Karpas-422 (cell line): ENCODE data around the gene PI4KA. TPM values are rescaled to one million over a fixed set of nuclear protein-coding genes. Genes with fewer than 3 reads are reported as not detected.
"Not testable (repeated sequence)": the region's sequence is repeated elsewhere in the genome, so short reads cannot be mapped to it uniquely, and the experiment has no call there.

ENCODE experiments used
- DNase-seq: peaks from one replicate; pipeline ENCODE4 v3.0.0-alpha.2; 2015
- H2AFZ ChIP-seq: fragments of 200-600 bp; sonication (generic); 2 replicates; pipeline ENCODE4 v1.6.1; 2014; ENCODE audit warnings: antibody characterized with exemption, low read length, mixed read lengths
- H3K27ac ChIP-seq: fragments of 200-600 bp; sonication (generic); 2 replicates; pipeline ENCODE4 v1.5.1; 2014; ENCODE audit warnings: mild to moderate bottlenecking, low read length, moderate library complexity
- H3K27me3 ChIP-seq: fragments of 200-600 bp; sonication (generic); 2 replicates; pipeline ENCODE4 v1.6.1; 2014; ENCODE audit warnings: low read length, mixed read lengths
- H3K36me3 ChIP-seq: fragments of 200-600 bp; sonication (generic); 2 replicates; pipeline ENCODE4 v1.6.1; 2014; ENCODE audit warnings: low read length, mixed read lengths; ENCODE audit not compliant: insufficient read depth
- H3K4me1 ChIP-seq: fragments of 200-600 bp; sonication (generic); 2 replicates; pipeline ENCODE4 v1.6.1; 2014; ENCODE audit warnings: mild to moderate bottlenecking, low read length, mixed read lengths
- H3K4me2 ChIP-seq: fragments of 200-600 bp; sonication (generic); 2 replicates; pipeline ENCODE4 v1.6.1; 2014; ENCODE audit warnings: low read length, low read depth, mild to moderate bottlenecking; ENCODE audit not compliant: poor library complexity, severe bottlenecking
- H3K4me3 ChIP-seq: fragments of 200-600 bp; sonication (generic); 2 replicates; pipeline ENCODE4 v1.5.1; 2014; ENCODE audit warnings: mild to moderate bottlenecking, antibody characterized with exemption, low read length, mixed read lengths
- H3K79me2 ChIP-seq: fragments of 200-600 bp; sonication (generic); 2 replicates; pipeline ENCODE4 v1.6.1; 2014; ENCODE audit warnings: mild to moderate bottlenecking, low read length, mixed read lengths
- H3K9ac ChIP-seq: fragments of 200-600 bp; sonication (generic); 2 replicates; pipeline ENCODE4 v1.6.0; 2014; ENCODE audit warnings: low read length
- H3K9me2 ChIP-seq: fragments of 200-600 bp; sonication (generic), shearing (Covaris generic); replicated peaks from 2 replicates; pipeline ENCODE4 v1.6.0; 2014; ENCODE audit warnings: mild to moderate bottlenecking, low read length, moderate library complexity; ENCODE audit not compliant: insufficient read depth
- H3K9me3 ChIP-seq: fragments of 300-700, 200-600 bp; sonication (generic); 2 replicates; pipeline ENCODE4 v1.6.1; 2014; ENCODE audit warnings: low read length, mixed read lengths
- H4K20me1 ChIP-seq: fragments of 200-600 bp; sonication (generic); 2 replicates; pipeline ENCODE4 v1.6.1; 2014; ENCODE audit warnings: mild to moderate bottlenecking, antibody characterized with exemption, low read length, low read depth; ENCODE audit not compliant: insufficient read depth
- total RNA-seq: library from RNA; depleted of rRNA; stranded (reverse); fragments of >200 nt; shearing (Covaris generic); gene quantifications from 2 replicates; pipeline ENCODE4 v1.2.3, GENCODE V29; 2014; ENCODE audit warnings: low replicate concordance

Gene PI4KA
- total RNA-seq, 1 experiment from 2014 or later: 80.7 TPM

DNA sequence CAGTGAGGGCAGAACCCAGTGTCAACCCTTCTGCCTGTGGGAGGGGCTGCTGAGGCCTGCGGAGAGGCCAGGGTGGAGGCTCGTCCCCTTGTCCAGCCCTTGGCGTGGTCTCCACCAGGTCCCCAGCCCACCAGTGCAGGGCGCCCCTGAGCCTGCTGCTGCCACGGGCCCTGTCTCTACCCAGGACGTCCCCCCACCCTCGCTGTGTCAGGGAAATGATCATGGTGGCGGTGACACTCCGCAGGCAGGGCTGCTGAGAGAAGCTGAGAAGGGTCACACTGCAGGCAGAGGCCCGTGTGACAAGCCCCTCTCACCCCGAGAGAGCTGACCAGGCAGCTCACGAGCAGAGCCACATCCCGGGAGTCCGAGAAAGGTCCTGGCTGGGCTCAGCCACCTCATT, 164.4 kb downstream of the PI4KA start:
- H4K20me1 ChIP-seq, H3K9ac ChIP-seq, H3K9me3 ChIP-seq, H3K4me3 ChIP-seq, H3K27ac ChIP-seq, H3K79me2 ChIP-seq, H3K27me3 ChIP-seq, H3K4me2 ChIP-seq, DNase-seq, H3K4me1 ChIP-seq, H3K36me3 ChIP-seq, H2AFZ ChIP-seq, H3K9me2 ChIP-seq: not testable (repeated sequence)

DNA sequence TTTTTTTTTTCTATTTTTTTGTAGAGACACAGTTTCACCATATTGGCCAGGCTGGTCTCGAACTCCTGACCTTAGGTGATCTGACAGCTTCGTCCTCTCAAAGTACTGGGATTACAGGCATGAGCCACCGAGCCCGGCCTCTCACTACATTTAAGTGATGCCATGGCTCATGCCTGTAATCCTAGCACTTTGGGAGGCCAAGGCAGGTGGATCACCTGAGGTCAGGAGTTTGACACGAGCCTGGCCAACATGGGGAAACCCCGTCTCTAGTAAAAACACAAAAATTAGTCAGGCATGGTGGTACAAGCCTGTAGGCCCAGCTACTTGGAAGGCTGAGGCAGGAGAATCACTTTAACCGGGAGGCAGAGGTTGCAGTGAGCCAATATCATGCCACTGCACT, 165.7 kb downstream of the PI4KA start:
- H3K79me2 ChIP-seq, H3K36me3 ChIP-seq, H3K4me1 ChIP-seq, DNase-seq, H3K27ac ChIP-seq, H3K9me3 ChIP-seq, H2AFZ ChIP-seq, H3K4me2 ChIP-seq, H3K9ac ChIP-seq, H3K9me2 ChIP-seq, H4K20me1 ChIP-seq, H3K4me3 ChIP-seq, H3K27me3 ChIP-seq: not testable (repeated sequence)

DNA sequence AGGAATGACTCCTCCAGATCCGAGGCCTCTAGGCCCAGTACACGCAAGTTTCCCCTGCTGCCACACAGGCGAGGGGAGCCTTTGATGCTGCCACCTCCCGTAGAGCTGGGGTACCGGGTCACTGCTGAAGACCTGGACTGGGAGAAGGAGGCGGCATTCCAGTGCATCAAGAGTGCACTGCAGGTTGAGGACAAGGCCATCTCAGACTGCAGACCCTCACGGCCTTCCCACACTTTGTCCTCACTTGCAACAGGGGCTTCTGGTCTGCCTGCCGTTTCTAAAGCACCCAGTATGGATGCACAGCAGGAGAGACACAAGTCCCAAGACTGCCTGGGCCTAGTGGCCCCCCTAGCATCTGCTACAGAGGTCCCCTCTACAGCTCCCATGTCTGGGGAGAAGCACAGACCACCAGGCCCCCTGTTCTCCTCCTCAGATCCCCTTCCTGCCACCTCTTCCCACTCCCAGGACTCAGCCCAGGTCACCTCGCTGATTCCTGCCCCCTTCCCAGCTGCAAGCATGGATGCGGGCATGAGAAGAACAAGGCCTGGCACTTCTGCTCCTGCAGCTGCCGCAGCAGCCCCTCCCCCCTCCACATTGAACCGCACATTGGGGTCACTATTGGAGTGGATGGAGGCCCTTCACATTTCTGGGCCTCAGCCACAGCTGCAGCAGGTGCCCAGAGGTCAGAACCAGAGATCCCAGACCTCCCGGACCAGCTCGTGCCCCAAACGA, 167.9 kb downstream of the PI4KA start:
- not testable (repeated sequence) for H2AFZ ChIP-seq, H3K9ac ChIP-seq, DNase-seq, H3K36me3 ChIP-seq, H3K9me2 ChIP-seq, H3K4me3 ChIP-seq, H3K27me3 ChIP-seq, H3K79me2 ChIP-seq, H3K4me2 ChIP-seq, H3K27ac ChIP-seq, H3K9me3 ChIP-seq, H4K20me1 ChIP-seq, H3K4me1 ChIP-seq

DNA sequence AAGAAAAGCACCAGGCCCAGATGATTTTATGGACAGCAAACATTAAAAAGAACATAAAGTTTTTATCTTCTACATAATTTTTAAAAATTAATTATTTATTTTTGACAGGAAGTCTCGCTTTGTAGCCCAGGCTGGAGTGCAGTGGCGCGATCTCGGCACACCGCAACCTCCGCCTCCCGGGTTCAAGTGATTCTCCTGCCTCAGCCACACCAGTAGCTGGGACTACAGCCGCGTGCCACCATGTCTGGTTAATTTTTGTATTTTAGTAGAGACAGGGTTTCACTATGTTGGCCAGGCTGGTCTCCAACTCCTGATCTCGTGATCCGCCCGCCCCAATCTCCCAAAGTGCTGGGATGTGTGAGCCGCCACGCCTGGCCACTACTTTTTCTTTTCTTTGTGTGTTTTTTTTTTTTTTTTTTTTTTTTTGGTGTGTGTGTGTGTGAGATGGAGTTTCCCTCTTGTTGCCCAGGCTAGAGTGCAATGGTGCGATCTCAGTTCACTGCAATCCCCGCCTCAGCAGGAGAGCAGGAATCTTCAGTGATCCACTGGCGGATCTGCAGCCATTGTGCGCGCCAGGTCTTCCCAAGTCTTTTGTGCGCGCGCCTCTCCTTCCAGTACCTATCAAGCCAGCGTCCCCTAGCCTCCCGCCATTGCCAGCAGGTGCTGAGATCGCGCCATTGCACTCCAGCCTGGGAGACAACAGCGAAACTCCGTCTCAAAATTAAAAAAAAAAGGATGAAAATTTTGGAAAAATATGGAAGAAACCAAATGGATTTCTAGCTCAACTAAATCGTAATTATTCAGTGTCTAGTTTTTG, 171.0 kb downstream of the PI4KA start:
- not testable (repeated sequence) for H4K20me1 ChIP-seq, DNase-seq, H3K4me2 ChIP-seq, H2AFZ ChIP-seq, H3K9me3 ChIP-seq, H3K4me1 ChIP-seq, H3K27ac ChIP-seq, H3K36me3 ChIP-seq, H3K9ac ChIP-seq, H3K4me3 ChIP-seq, H3K79me2 ChIP-seq, H3K9me2 ChIP-seq, H3K27me3 ChIP-seq

DNA sequence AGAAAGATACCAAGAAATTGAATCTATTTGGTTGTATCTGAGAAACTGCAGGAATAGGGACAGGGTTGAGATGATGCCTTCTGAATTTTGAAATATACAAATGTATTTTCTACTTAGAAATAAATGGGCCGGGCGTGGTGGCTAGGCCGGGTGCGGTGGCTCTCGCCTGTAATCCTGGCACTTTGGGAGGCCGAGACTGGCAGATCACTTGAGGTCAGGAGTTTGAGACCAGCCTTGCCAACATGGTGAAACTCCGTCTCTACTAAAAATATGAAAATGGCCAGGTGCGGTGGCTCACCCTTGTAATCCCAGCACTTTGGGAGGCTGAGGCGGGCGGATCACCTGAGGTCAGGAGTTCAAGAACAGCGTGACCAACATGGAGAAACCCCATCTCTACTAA, 172.8 kb downstream of the PI4KA start:
- not testable (repeated sequence) for H3K27me3 ChIP-seq, H4K20me1 ChIP-seq, H3K9me2 ChIP-seq, H3K79me2 ChIP-seq, H3K9me3 ChIP-seq, H3K9ac ChIP-seq, H3K4me3 ChIP-seq, H3K27ac ChIP-seq, H2AFZ ChIP-seq, H3K4me2 ChIP-seq, H3K36me3 ChIP-seq, H3K4me1 ChIP-seq, DNase-seq

DNA sequence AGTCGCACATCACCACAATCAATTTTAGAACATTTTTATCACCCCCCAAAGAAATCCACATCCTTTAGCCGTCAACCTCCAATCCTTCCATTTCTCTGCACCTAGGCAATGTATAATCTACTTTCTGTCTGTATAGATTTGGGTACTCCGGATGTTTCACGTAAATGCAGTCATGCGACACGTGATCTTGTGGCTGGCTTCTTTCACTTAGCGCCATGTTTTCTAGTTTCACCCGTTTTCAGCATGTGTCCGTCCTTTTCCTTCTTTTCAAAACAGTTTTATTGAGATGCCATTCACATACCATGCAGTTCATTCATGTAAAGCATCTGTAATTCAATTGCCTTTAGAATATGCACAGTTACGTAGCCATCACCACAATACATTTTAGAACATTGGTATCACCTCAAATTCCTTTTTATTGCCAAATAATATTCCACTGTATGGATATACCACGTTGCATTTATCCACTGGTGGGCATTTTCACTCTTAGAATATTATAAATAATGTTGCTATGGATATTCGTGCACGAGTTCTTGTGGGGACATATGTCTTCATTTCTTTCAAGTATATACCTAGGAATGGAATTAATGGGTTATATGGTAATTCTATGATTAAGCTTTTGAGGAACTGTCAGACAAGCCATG, 179.7 kb downstream of the PI4KA start:
- not testable (repeated sequence) for H3K27me3 ChIP-seq, H3K79me2 ChIP-seq, H2AFZ ChIP-seq, H3K4me1 ChIP-seq, H3K36me3 ChIP-seq, H3K4me3 ChIP-seq, H3K9me3 ChIP-seq, H3K4me2 ChIP-seq, H3K9me2 ChIP-seq, H3K9ac ChIP-seq, H4K20me1 ChIP-seq, DNase-seq, H3K27ac ChIP-seq

DNA sequence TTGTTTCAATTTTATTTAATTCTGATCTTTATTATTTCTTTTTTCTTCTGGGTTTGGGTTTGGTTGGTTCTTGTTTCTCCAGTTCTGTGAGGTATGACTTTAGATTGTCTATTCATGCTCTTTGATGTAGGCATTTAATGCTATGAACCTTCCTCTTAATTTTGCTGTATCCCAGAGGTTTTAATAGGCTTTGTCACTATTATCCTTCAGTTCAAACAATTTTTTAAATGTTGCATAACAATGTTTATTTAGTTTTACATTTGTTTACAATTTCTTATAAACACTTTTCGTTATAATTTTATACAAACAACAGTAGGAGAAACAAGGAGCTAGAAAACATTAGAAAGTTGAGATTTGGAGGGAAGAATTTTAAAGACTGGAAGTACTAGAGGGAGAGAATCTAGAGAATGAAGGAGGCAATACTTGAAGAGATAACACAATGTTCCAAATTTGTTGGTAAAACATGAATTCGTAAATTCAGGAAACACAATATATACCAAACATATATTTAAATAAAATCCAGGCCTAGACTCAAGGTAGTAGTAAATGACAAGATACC, 180.8 kb downstream of the PI4KA start:
- DNase-seq: no peak
- Histone ChIP-seq H3K36me3 (no peaks in the 10 kb centered on the region), H3K79me2 (no peaks in the 10 kb centered on the region), H3K27me3 (no peaks in the 10 kb centered on the region), H3K4me2 (no peak overlapping the region), H3K9ac (no peak overlapping the region), H4K20me1 (no peaks in the 10 kb centered on the region), H3K27ac (no peak overlapping the region), H3K4me3 (no peak overlapping the region), H3K9me2 (no peaks in the 10 kb centered on the region), H2AFZ (no peak overlapping the region), H3K9me3 (no peaks in the 10 kb centered on the region), H3K4me1 (peaks cover 5% of the 10 kb centered on the region; the same call in 1 of the 2 replicates)

DNA sequence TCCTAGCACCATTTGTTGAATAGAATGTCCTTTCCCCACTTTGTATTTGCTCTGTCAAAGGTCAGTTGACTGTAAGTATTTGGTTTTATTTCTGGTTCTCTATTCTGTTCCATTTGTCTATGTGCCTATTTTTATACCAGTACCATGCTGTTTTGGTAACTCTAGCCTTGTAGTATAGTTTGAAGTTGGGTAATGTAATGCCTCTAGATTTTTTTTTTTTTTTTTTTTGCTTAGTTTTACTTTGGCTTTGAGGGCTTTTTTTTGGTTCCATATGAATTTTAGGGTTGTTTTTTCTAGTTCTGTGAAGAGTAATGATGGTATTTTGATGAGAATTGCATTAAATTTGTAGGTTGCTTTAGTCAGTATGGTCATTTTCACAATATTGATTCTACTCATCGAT, 183.0 kb downstream of the PI4KA start:
- not testable (repeated sequence) for H3K4me1 ChIP-seq, H3K9me2 ChIP-seq, H3K36me3 ChIP-seq, H3K9ac ChIP-seq, H3K27ac ChIP-seq, H3K9me3 ChIP-seq, H3K4me2 ChIP-seq, H3K4me3 ChIP-seq, H2AFZ ChIP-seq, H3K27me3 ChIP-seq, DNase-seq, H3K79me2 ChIP-seq, H4K20me1 ChIP-seq
